Progenitor cell of endocrine pancreas (in vitro differentiated cells): Measurements from ENCODE around the gene SPAG5. TPM values are rescaled to one million over a fixed set of nuclear protein-coding genes. Genes with fewer than 3 reads are reported as not detected.

Experiments used
- DNase-seq: peaks from one replicate; pipeline ENCODE4 v3.0.0; 2021; ENCODE audit warnings: low spot score; ENCODE audit not compliant: unreplicated experiment
- H3K27ac Mint-ChIP-seq: 2 replicates; pipeline ENCODE4 v1.8.0; 2021; ENCODE audit warnings: mild to moderate bottlenecking, moderate library complexity, mixed read lengths
- H3K27me3 Mint-ChIP-seq: 2 replicates; pipeline ENCODE4 v1.8.0; 2021; ENCODE audit warnings: mixed read lengths
- H3K36me3 Mint-ChIP-seq: 2 replicates; pipeline ENCODE4 v1.8.0; 2022; ENCODE audit warnings: mixed read lengths; ENCODE audit not compliant: insufficient read depth
- H3K4me1 Mint-ChIP-seq: 2 replicates; pipeline ENCODE4 v1.8.0; 2021; ENCODE audit warnings: low read depth, mixed read lengths
- H3K4me3 Mint-ChIP-seq: 2 replicates; pipeline ENCODE4 v1.8.0; 2021; ENCODE audit warnings: low read depth, mild to moderate bottlenecking, moderate library complexity, mixed read lengths
- H3K9me3 Mint-ChIP-seq: 2 replicates; pipeline ENCODE4 v1.8.0; 2021; ENCODE audit warnings: low read depth, mixed read lengths
- CTCF ChIP-seq: fragments of 200-600 bp; sonication (generic); IDR thresholded peaks from one replicate; pipeline ENCODE4 v1.5.0; 2021; ENCODE audit warnings: antibody characterized with exemption, mild to moderate bottlenecking; ENCODE audit not compliant: unreplicated experiment
- total RNA-seq: library from RNA; stranded (reverse); gene quantifications from 2 replicates; pipeline ENCODE4 v1.2.1, GENCODE V29; 2021

The SPAG5 gene
- total RNA-seq, 1 donor from 2014 or later: 69.4 TPM

GRCh38 chr17:28534740-28535375, 64.0 kb downstream of the SPAG5 start:
- no peak for DNase-seq
- no peaks in the 10 kb centered on the region for H3K4me1 Mint-ChIP-seq
- no peaks in the 10 kb centered on the region for H3K36me3 Mint-ChIP-seq
- H3K4me3 Mint-ChIP-seq: no peak overlapping the region
- peaks cover 16% of the 10 kb centered on the region for H3K27me3 Mint-ChIP-seq
- H3K9me3 Mint-ChIP-seq: no peaks in the 10 kb centered on the region
- TF ChIP-seq CTCF: no peak
- no peak overlapping the region for H3K27ac Mint-ChIP-seq

GRCh38 chr17:28533091-28533807, 65.6 kb downstream of the SPAG5 start:
- DNase-seq: no peak
- H3K4me3 Mint-ChIP-seq: no peak overlapping the region
- no peak overlapping the region for H3K27ac Mint-ChIP-seq
- H3K36me3 Mint-ChIP-seq: no peaks in the 10 kb centered on the region
- no peaks in the 10 kb centered on the region for H3K9me3 Mint-ChIP-seq
- no peak for TF ChIP-seq CTCF
- no peaks in the 10 kb centered on the region for H3K4me1 Mint-ChIP-seq
- H3K27me3 Mint-ChIP-seq: peaks cover 15% of the 10 kb centered on the region

DNA sequence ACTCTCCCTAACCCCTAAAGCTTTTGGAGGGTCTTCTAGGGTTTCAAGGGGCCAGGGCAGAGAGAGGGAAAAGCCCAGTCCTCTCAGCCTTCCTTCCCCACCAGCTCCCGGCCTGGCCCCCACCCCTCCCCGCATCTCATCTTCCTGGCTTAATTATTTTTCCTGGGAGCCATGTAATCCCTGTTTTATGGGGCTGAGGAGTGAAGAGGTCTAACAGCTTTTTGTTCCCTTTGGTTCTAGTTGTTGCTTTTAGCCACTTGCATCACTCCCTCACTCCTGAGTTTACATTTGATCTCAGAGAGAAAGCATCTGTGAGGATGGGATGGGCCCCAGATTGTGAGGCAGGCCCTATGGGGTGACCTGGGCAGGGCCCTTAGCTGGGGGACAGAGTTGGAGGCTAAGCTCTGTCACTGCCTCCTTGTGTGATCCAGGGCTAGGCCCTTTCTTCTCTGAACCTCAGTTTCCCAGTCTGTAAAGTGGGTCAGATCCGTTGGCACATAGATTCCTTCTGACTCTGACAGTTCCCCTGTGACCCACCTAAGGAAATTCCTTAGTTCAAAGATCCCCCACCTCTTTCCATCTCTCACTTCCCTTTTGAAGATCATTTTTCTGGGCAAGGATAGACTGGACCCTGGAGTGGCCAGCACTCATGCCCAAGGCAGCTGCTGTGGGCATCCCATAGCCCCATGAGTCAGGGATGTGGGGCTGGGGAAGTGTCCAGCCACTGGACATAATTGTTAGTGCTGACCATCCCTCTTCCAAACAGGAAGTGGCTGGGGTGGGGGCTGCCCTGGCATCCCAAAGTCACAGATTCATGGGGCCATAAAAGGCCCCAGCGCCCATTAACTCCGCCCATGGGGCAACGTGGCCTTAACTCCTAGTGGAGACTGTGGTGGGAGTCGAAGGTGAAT, 66.5 kb downstream of the SPAG5 start:
- TF ChIP-seq CTCF: no peak
- no peaks in the 10 kb centered on the region for H3K36me3 Mint-ChIP-seq
- H3K4me1 Mint-ChIP-seq: no peaks in the 10 kb centered on the region
- H3K27ac Mint-ChIP-seq: no peak overlapping the region
- H3K27me3 Mint-ChIP-seq: peaks cover 6% of the 10 kb centered on the region
- no peaks in the 10 kb centered on the region for H3K9me3 Mint-ChIP-seq
- H3K4me3 Mint-ChIP-seq: no peak overlapping the region
- no peak for DNase-seq

- Mint-ChIP-seq H3K9me3 (no peaks in the 10 kb centered on the region), H3K27ac (no peak overlapping the region), H3K4me3 (no peak overlapping the region)
These were observed 67.9 kb downstream of the SPAG5 start for GRCh38 chr17:28530926-28531325.

More at GRCh38 chr17:28530926-28531325, 67.9 kb downstream of the SPAG5 start:
- no peaks in the 10 kb centered on the region for H3K36me3 Mint-ChIP-seq
- peaks cover 6% of the 10 kb centered on the region for H3K27me3 Mint-ChIP-seq
- no peaks in the 10 kb centered on the region for H3K4me1 Mint-ChIP-seq
- no peak for DNase-seq
- no peak for TF ChIP-seq CTCF
